ENCODE data around the gene DYNC1I1.
"Not testable (repeated sequence)": the region's sequence is repeated elsewhere in the genome, so short reads cannot be mapped to it uniquely, and the experiment has no call there.

The DYNC1I1 gene

GRCh38 chr7:95908499-95908898, 136.1 kb downstream of the DYNC1I1 start:
- no peak for DNase-seq (ENCODE audit: low read depth in 2 of 2)

- no peak for DNase-seq (ENCODE audit: low read depth in 2 of 2)
Observed at GRCh38 chr7:95910341-95910740, 138.0 kb downstream of the DYNC1I1 start.

DNA sequence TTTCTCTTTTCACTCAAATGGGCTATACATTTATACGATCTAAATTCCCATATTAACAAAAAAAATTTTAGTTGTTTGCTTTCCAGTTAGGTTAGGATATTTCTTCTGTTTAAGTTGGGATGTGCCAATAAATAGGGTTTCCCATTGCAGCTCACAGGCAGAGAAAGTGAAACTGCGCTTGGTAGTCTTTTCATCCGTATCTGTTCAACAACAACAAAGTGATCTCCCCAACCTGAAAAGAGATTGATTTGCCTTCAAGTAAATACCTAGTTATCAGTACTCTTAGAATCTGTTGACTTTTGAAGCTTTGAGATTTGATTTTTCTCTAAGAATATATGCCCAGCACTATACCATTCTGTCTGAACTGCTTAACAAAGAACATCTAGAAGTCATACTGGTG, 143.4 kb downstream of the DYNC1I1 start:
- DNase-seq (ENCODE audit: low read depth in 2 of 2): no peak

- DNase-seq (ENCODE audit: low read depth in 2 of 2): peak; percentile 69 to 70
Observed at GRCh38 chr7:95916573-95917297, 144.4 kb downstream of the DYNC1I1 start.

DNA sequence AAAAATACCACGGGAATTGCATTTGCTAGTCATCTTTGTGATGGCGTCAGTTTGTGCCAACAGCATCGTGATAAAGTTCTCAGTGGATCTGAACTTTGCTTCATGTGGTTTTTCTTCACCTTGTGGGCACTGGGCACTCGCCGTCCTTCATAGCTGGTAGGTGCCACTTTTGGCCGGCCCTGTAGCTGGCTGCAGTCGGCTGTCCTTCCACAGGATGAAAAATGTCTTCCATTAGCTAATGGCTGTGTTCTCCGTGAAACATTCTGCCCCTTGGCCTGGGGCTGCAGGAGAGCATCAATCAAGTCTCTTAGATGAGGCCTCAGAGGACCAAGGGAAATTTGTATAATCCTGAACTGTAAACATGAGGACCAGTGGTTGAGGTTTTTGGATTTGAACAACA, 145.3 kb downstream of the DYNC1I1 start:
- DNase-seq (ENCODE audit: low read depth in 2 of 2): no peak

- no peak for DNase-seq (ENCODE audit: low read depth in 2 of 2)
Observed at GRCh38 chr7:95919556-95919955, 147.2 kb downstream of the DYNC1I1 start.

DNA sequence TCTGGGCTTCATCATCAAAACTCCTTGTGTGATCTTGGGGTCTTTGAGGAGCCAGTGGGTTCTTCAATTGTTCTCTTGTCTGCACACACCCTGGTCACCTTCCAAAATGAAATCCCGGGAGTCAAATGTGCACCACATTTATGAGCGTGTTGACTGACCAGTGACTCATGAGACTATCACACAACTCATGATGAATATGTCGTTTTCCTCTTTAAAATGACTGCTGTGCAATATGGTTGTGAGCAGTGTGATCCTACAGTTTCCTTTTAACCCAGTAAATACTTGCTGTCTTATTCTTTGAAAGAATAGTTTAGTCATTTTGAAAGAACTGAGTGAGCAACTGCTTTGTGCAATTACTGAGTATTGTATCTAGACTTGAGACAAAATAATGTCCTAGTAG, 149.2 kb downstream of the DYNC1I1 start:
- no peak for DNase-seq (ENCODE audit: low read depth in 2 of 2)

- no peak for DNase-seq (ENCODE audit: low read depth in 2 of 2)
Observed at GRCh38 chr7:95922191-95922590, 149.8 kb downstream of the DYNC1I1 start.

DNA sequence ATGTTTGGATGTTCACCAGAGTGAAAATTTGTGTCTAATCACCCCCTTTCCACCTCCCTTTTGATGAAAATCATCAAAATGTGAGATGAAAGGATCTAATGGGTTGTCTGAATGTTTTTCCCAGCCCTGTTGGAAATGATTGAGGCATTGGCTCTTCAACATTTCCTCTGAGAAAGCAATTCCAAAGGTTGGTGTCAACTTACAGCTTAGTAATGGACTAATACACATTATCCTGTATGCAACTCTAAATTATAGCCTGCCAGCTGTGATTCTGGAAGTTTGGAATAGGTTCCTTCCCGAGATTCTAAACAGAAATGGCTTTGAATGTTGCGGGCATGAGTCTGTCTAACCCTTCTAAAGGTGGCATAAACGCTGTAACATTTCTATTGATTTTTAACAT, 152.9 kb downstream of the DYNC1I1 start:
- no peak for DNase-seq (ENCODE audit: low read depth in 2 of 2)

GRCh38 chr7:95925971-95926370, 153.6 kb downstream of the DYNC1I1 start:
- DNase-seq (ENCODE audit: low read depth in 2 of 2): no peak

DNA sequence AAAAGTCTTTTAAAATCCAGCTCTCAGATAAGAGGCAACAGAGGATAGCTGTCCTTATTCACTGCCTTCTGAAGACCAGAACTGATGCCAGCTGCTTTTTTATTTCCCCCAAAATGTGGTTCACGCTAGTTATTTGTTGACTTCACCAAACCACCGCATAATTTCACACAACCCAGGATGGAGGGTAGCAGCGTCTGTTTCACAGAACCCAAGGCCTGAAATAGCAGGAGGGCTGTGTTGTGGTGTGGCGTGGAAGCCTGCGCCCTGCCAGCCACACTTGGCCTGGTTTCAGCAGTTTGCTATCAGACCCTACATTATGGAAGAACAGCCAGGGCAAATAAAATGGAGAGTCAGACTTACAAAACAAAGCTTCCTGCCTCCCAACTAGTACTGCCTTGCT, 155.4 kb downstream of the DYNC1I1 start:
- no peak for DNase-seq (ENCODE audit: low read depth in 2 of 2)

DNA sequence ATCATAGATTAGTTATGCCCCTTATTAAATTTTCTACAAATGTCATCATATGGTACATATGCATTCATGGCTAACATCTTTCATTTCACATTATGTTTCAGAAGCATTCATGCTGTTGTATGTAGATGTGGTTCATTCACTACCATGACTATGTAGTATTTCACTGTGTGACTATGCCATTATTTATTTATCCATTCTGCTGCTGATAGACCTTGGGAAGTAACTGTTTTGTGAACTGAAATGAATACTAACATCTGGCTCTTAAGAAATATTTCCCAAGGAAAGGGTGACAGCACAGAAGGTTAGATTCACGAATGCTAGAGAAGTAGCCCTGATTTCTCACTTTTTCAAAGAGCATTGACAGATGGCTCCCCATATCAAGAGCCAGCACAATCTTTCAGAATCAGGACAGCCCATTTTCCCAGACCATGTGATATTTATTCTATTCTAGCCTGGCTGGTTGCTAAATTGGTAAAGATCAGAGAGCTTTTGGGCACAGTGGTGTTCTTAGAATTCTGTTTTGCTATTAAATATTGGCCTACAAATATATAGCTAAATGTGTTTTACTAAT, 157.4 kb downstream of the DYNC1I1 start:
- DNase-seq (ENCODE audit: low read depth in 2 of 2): no peak

- no peak for DNase-seq (ENCODE audit: low read depth in 2 of 2)
Observed at GRCh38 chr7:95931460-95932232, 159.3 kb downstream of the DYNC1I1 start.

DNA sequence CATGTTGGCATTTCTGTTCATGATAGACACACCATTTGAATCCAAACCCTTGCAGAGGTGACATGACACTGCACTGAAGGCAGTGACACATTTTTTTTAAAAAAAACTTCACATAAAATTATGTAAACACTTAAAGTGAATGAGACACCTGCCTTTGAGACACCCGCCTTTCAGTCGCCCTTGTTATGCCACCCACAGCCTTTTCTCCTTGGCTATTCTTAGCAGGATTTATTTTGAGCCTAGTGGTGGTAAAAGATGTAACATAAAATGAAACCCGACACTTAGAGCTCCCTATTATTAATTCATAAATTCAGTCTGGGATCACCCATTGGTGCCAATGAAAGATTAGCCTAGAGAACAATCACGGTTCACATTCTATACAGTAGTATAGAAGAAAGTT, 161.3 kb downstream of the DYNC1I1 start:
- DNase-seq (ENCODE audit: low read depth in 2 of 2): no peak

GRCh38 chr7:95944867-95945266, 172.5 kb downstream of the DYNC1I1 start:
- DNase-seq (ENCODE audit: low read depth in 2 of 2): not testable (repeated sequence)

DNA sequence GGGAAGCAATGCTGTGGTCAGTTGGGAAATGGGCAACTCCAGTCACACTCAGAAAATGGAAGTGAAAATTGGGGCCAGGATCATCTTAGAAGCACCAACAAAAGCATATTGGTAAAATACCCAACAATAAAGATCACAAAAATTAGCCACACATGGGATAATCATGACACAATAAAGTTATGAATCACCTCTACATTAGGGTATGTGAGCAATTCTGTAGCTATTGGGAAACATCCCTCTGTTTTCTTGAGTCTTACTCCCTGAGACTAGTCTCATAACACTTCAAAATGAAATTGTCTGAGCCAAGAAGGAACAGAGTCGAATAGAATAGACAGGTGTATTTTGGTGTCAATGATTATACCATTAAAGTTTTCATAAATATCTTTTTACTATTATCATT, 178.3 kb downstream of the DYNC1I1 start:
- no peak for DNase-seq (ENCODE audit: low read depth in 2 of 2)

- no peak for DNase-seq (ENCODE audit: low read depth in 2 of 2)
Observed at GRCh38 chr7:95951531-95951930, 179.2 kb downstream of the DYNC1I1 start.

GRCh38 chr7:95951997-95952795, 179.8 kb downstream of the DYNC1I1 start:
- DNase-seq (ENCODE audit: low read depth in 2 of 2): no peak

- no peak for DNase-seq (ENCODE audit: low read depth in 2 of 2)
Observed at GRCh38 chr7:95952851-95953250, 180.5 kb downstream of the DYNC1I1 start.

DNA sequence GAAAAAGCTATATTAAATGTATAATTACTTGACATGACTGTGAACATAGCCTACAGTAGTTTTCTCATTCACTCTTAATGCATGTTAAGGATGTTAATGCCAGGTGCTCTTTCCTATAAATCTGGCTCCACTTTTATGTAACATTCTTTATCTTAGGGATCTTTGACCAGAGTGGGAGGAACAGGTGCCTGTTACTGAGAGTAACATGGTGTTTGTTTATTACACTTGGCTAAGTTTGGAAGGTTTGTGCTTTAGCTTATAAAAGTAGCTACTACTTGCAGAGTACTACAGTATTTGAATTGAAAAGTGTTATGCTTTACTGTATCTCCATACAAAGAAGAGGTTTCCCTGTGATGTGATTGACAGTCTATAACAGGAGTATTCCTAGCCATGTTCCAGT, 183.4 kb downstream of the DYNC1I1 start:
- no peak for DNase-seq (ENCODE audit: low read depth in 2 of 2)

GRCh38 chr7:95957510-95957909, 185.2 kb downstream of the DYNC1I1 start:
- DNase-seq (ENCODE audit: low read depth in 2 of 2): no peak

- no peak for DNase-seq (ENCODE audit: low read depth in 2 of 2)
Observed at GRCh38 chr7:95960706-95961244, 188.4 kb downstream of the DYNC1I1 start.

All from stimulated activated CD4-positive, alpha-beta T cell treated with anti-CD3 and anti-CD28 coated beads, Interleukin-1b, Interleukin-23, amount 100 ng/mL, for 4 hours (primary cell).